ENCODE results near the gene ABCA2. TPM values are rescaled to one million over a fixed set of nuclear protein-coding genes. Genes with fewer than 3 reads are reported as not detected.

The ABCA2 gene
- total RNA-seq, 3 donors from 2014 or later, result 17.0 to 30.6 (median 18.9) TPM

GRCh38 chr9:136988872-136989271, 39.2 kb downstream of the ABCA2 start:
- no peaks in the 10 kb centered on the region for H3K9me3 ChIP-seq
- peaks cover 14 to 22% of the 10 kb centered on the region in 2 donors for H3K27me3 ChIP-seq
- intact Hi-C loops (cut with DNase I; ENCODE audit: low total_unique reads), result no loop called here
- H3K4me3 ChIP-seq, result no peak overlapping the region
- DNase-seq (ENCODE audit: low spot score in 2 of 2), result no peak
- TF ChIP-seq POLR2AphosphoS5 (IDR thresholded peaks at IDR 0.05), result no peak
- TF ChIP-seq, protein P1, sequence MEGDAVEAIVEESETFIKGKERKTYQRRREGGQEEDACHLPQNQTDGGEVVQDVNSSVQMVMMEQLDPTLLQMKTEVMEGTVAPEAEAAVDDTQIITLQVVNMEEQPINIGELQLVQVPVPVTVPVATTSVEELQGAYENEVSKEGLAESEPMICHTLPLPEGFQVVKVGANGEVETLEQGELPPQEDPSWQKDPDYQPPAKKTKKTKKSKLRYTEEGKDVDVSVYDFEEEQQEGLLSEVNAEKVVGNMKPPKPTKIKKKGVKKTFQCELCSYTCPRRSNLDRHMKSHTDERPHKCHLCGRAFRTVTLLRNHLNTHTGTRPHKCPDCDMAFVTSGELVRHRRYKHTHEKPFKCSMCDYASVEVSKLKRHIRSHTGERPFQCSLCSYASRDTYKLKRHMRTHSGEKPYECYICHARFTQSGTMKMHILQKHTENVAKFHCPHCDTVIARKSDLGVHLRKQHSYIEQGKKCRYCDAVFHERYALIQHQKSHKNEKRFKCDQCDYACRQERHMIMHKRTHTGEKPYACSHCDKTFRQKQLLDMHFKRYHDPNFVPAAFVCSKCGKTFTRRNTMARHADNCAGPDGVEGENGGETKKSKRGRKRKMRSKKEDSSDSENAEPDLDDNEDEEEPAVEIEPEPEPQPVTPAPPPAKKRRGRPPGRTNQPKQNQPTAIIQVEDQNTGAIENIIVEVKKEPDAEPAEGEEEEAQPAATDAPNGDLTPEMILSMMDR (IDR thresholded peaks at IDR 0.05), result no peak
- no peak for TF ChIP-seq POLR2A (IDR thresholded peaks at IDR 0.05)
- H3K4me1 ChIP-seq, result peaks cover 4 to 9% of the 10 kb centered on the region in 2 donors
- H3K27ac ChIP-seq, result no peak overlapping the region
- H3K36me3 ChIP-seq, result no peaks in the 10 kb centered on the region

DNA sequence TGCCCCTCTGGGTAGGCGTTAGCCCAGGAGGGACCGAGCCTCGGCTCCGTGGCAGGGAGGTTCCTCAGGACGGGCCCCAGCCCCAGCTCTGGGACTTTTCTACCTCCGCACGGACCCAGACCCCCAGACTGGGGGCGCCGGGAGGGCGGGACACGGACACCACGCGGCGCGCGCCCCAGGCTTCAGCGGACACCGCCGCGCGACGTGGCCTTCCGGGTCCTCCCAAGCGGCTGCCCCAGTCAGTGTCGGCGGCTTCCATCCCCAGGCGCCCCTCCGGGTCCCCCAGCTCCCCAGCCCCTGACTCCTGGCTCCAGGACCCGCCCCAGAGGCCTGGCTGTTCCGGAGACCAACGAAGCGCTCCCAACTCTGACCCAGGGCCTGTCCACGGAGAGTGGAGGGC, 42.2 kb downstream of the ABCA2 start:
- DNase-seq (ENCODE audit: low spot score in 2 of 2), result no peak
- no peak overlapping the region for H3K4me3 ChIP-seq

DNA sequence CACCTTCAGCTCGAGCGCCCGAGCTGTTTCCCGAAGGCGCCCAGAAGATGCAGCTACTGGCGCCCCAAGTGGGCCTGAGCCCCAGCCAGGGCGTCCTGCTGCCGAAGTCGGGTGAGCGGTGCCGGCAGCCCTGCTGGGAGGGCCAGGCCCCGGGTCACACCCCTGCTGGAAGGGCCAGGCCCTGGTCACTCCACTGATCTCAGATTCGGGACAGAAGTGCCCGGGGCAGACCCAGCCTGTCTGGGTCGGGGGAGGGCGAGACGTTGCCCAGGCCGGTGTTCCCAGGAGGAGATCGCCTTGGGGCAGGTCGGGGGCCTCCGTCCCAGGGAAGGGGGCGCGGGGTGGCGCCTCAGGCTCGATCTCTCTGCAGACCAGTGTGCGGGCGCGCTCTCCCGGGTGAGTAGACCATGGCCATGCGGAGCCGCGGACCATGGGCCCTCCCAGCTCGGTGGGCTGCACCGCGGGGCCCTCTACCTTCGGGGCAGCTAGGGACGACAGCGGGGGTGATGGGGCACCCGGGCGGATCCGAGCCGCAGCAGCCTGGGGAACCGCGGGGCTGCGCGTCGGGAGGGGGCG, 42.9 kb downstream of the ABCA2 start:
- TF ChIP-seq POLR2AphosphoS5 (IDR thresholded peaks at IDR 0.05) (no peak), POLR2A (IDR thresholded peaks at IDR 0.05) (no peak)
- TF ChIP-seq, protein P1 (IDR thresholded peaks at IDR 0.05), result no peak
- Histone ChIP-seq H3K9me3 (no peaks in the 10 kb centered on the region), H3K4me1 (no peaks in the 10 kb centered on the region), H3K27ac (no peak overlapping the region), H3K36me3 (no peaks in the 10 kb centered on the region), H3K27me3 (peaks cover 14 to 31% of the 10 kb centered on the region in 2 donors), H3K4me3 (peak overlapping the region in 2 of 3 donors; percentile 2 to 7)
- intact Hi-C loops (cut with DNase I; ENCODE audit: low total_unique reads), result no loop called here
- no peak for DNase-seq (ENCODE audit: low spot score in 2 of 2)

More for the DNA sequence above, 42.2 kb downstream of the ABCA2 start:
- Histone ChIP-seq H3K27ac (no peak overlapping the region), H3K36me3 (no peaks in the 10 kb centered on the region), H3K9me3 (no peaks in the 10 kb centered on the region), H3K4me1 (no peaks in the 10 kb centered on the region), H3K27me3 (peaks cover 14 to 31% of the 10 kb centered on the region in 2 donors)
- intact Hi-C loops (cut with DNase I; ENCODE audit: low total_unique reads), result no loop called here
- TF ChIP-seq POLR2AphosphoS5 (IDR thresholded peaks at IDR 0.05), result no peak
- TF ChIP-seq POLR2A (IDR thresholded peaks at IDR 0.05), result no peak
- TF ChIP-seq, protein P1 (IDR thresholded peaks at IDR 0.05), result no peak

DNA sequence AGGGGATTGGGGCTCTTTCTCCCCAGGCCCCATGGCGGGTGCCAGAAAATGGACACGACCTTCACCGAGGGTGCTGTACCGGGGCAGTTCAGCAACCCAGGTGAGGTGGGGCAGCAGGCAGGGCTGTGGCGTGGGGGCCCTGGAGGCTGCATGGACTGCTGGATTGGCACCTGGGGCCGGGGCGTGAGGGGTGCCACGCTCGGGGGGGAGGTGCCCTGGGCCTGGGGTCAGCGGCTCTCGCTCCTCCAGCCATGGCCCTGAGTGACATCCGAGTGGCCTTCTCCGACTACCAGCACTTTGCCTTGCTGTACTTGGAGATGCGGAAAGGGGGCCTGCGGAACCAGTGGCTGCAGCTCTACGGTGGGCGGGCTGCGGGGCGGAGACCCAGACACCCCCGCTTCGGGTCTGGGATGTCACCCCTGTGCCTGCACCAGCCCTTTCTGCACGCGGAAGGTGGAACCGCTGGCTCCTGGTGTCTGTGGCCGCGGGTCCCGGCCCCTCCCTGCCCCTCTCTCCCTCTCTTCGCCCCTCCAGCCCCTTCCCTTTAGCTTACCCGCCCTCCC, 43.5 kb downstream of the ABCA2 start:
- peaks cover 14 to 31% of the 10 kb centered on the region in 2 donors for H3K27me3 ChIP-seq
- intact Hi-C loops (cut with DNase I; ENCODE audit: low total_unique reads), result no loop called here
- TF ChIP-seq, protein P1 (IDR thresholded peaks at IDR 0.05), result no peak
- TF ChIP-seq POLR2AphosphoS5 (IDR thresholded peaks at IDR 0.05), result no peak
- TF ChIP-seq POLR2A (IDR thresholded peaks at IDR 0.05), result no peak
- no peaks in the 10 kb centered on the region for H3K4me1 ChIP-seq
- DNase-seq (ENCODE audit: low spot score in 2 of 2), result no peak
- H3K36me3 ChIP-seq, result no peaks in the 10 kb centered on the region
- H3K9me3 ChIP-seq, result no peaks in the 10 kb centered on the region
- H3K27ac ChIP-seq, result no peak overlapping the region
- H3K4me3 ChIP-seq, result peak overlapping the region in 1 of 3 donors; percentile 2

DNA sequence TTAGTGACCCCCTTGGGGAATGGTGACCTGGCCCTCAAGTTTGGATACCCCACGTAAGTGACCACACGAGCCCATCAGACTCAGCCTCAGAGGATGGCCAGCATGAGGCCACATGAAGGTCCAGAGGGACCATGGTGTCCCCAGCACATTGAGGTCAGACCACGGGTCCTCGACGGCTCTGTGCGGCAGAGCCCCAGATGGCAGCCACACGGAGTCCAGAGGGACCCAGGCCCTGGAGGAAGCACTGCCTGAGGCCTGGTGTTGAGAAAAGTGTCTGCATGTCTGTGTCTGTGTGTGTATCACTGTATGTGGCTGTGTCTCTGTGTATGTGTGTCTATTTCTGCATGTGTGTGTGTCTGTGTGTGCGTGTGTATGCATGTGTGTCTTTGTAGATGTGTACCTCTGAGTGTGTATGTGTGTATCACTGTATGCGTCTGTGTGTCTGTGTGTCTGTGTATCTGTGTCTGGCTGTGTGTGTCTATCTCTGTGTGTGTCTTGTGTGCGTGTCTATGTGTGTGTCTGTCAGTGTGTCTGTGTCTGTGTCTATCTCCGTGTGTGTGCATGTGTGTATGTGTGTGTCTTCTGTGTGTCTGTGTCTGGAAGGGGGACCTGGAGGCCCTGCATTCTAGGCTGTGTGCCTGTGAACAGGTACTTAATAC, 44.3 kb downstream of the ABCA2 start:
- peaks cover 14 to 31% of the 10 kb centered on the region in 2 donors for H3K27me3 ChIP-seq
- H3K27ac ChIP-seq, result no peak overlapping the region
- H3K4me3 ChIP-seq, result no peak overlapping the region
- DNase-seq (ENCODE audit: low spot score in 2 of 2), result no peak
- H3K4me1 ChIP-seq, result no peaks in the 10 kb centered on the region
- TF ChIP-seq POLR2AphosphoS5 (IDR thresholded peaks at IDR 0.05), result no peak
- no peak for TF ChIP-seq POLR2A (IDR thresholded peaks at IDR 0.05)
- TF ChIP-seq, protein P1 (IDR thresholded peaks at IDR 0.05), result no peak
- intact Hi-C loops (cut with DNase I; ENCODE audit: low total_unique reads), result no loop called here
- H3K36me3 ChIP-seq, result no peaks in the 10 kb centered on the region
- no peaks in the 10 kb centered on the region for H3K9me3 ChIP-seq

Data from breast epithelium (tissue), 4 donors.